Posterior vena cava (tissue), 2 donors: ENCODE measurements around the gene GRIA1. TPM values are rescaled to one million over a fixed set of nuclear protein-coding genes. Genes with fewer than 3 reads are reported as not detected.
"Not testable (repeated sequence)": the region's sequence is repeated elsewhere in the genome, so short reads cannot be mapped to it uniquely, and the experiment has no call there.

Source experiments
- DNase-seq: peaks from one replicate; pipeline ENCODE4 v3.0.0-alpha.2; 2020; ENCODE audit warnings: low spot score
- intact Hi-C, 2 donors: fragments of 100-400 bp; cut with DNase I; formaldehyde crosslinking; loops; one replicate each; pipeline versions ENCODE4 v1.14.1 to v1.14.2; 2022 to 2023
- total RNA-seq, 2 donors: library from RNA; stranded (reverse); fragmentation: NEBNext Ultra II Directional; extraction: Animal tissue kit (Norgen Biotek cat#: 25700); gene quantifications; one replicate each; pipeline ENCODE4 v1.2.1, GENCODE V29; 2021
- donor health status: DM: yes; HTN: yes; CAD: no.
- donor health status: DM: yes; HTN: yes; CAD: no.

GRIA1 gene
- total RNA-seq, 2 donors from 2014 or later: 0.19 to 0.24 TPM

GRCh38 chr5:153849303-153850113, 359.0 kb downstream of the GRIA1 start:
- DNase-seq, intact Hi-C loops: not testable (repeated sequence)

- no peak for DNase-seq
- intact Hi-C loops: no loop called here
Measured at GRCh38 chr5:153860195-153860886, 369.9 kb downstream of the GRIA1 start.

GRCh38 chr5:153862906-153863305, 372.4 kb downstream of the GRIA1 start:
- intact Hi-C loops, DNase-seq: not testable (repeated sequence)
